Measurements from ENCODE around the gene LSM14A.

DNA sequence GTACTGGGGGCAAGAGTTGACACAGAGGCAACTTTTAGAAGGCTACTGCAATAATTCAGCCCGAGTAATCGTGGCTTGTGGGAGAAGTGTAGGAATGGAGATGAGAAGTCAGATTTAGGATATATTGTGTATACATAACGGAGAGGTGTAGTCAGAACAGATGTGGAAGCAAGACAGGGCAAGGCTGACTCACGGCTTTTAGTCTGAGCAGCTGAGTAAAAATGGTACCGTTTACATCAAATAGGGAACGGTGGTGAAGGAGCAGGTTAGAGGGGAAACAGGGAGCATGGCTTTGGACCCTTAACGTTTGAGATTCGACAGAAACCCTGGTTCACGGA is 796 bp upstream of the LSM14A start:
- TF ChIP-seq CTCF (IDR thresholded peaks at IDR 0.05) (no peak), POLR2AphosphoS5 (IDR thresholded peaks at IDR 0.05) (no peak), POLR2A (IDR thresholded peaks at IDR 0.05) (no peak)

All from prostate gland (tissue), 2 donors.